ENCODE measurements around the gene CHRNA4.

Gene CHRNA4

GRCh38 chr20:63404129-63405085 lies 43.3 kb upstream of the CHRNA4 start:
- peaks cover 5 to 44% (median 27%) of the 10 kb centered on the region in 5 donors for H3K27me3 ChIP-seq (ENCODE audit: control insufficient read depth in 5 of 5, insufficient read depth in 4 of 5, low read length in 5 of 5)
- H3K9me3 ChIP-seq (ENCODE audit: control insufficient read depth in 5 of 5, low read length in 5 of 5) = no peaks in the 10 kb centered on the region
- no peak overlapping the region for H3K9ac ChIP-seq (ENCODE audit: low read length in 5 of 5)
- H3K36me3 ChIP-seq (ENCODE audit: control insufficient read depth in 5 of 5, insufficient read depth in 5 of 5, low read length in 5 of 5) = no peaks in the 10 kb centered on the region
- no peak overlapping the region for H3K4me3 ChIP-seq (ENCODE audit: low read depth in 1 of 5, low read length in 5 of 5)
- H3K4me1 ChIP-seq (ENCODE audit: control insufficient read depth in 5 of 5, insufficient read depth in 5 of 5, low read length in 5 of 5) = no peaks in the 10 kb centered on the region
- no peak overlapping the region for H3K27ac ChIP-seq (ENCODE audit: low read depth, low read length)

- Histone ChIP-seq H3K4me3 (ENCODE audit: low read depth in 1 of 5, low read length in 5 of 5) (no peak overlapping the region), H3K9ac (ENCODE audit: low read length in 5 of 5) (no peak overlapping the region), H3K36me3 (ENCODE audit: control insufficient read depth in 5 of 5, insufficient read depth in 5 of 5, low read length in 5 of 5) (no peaks in the 10 kb centered on the region), H3K27ac (ENCODE audit: low read depth, low read length) (no peak overlapping the region), H3K27me3 (ENCODE audit: control insufficient read depth in 5 of 5, insufficient read depth in 4 of 5, low read length in 5 of 5) (peaks cover 5 to 49% (median 26%) of the 10 kb centered on the region in 5 donors), H3K9me3 (ENCODE audit: control insufficient read depth in 5 of 5, low read length in 5 of 5) (no peaks in the 10 kb centered on the region), H3K4me1 (ENCODE audit: control insufficient read depth in 5 of 5, insufficient read depth in 5 of 5, low read length in 5 of 5) (no peaks in the 10 kb centered on the region)
These were observed 42.4 kb upstream of the CHRNA4 start for GRCh38 chr20:63403403-63404105.

GRCh38 chr20:63402860-63403220 lies 41.7 kb upstream of the CHRNA4 start:
- Histone ChIP-seq H3K4me1 (ENCODE audit: control insufficient read depth in 5 of 5, insufficient read depth in 5 of 5, low read length in 5 of 5) (no peaks in the 10 kb centered on the region), H3K27me3 (ENCODE audit: control insufficient read depth in 5 of 5, insufficient read depth in 4 of 5, low read length in 5 of 5) (peaks cover 2 to 53% (median 26%) of the 10 kb centered on the region in 5 donors), H3K9ac (ENCODE audit: low read length in 5 of 5) (no peak overlapping the region), H3K9me3 (ENCODE audit: control insufficient read depth in 5 of 5, low read length in 5 of 5) (no peaks in the 10 kb centered on the region), H3K36me3 (ENCODE audit: control insufficient read depth in 5 of 5, insufficient read depth in 5 of 5, low read length in 5 of 5) (no peaks in the 10 kb centered on the region), H3K27ac (ENCODE audit: low read depth, low read length) (no peak overlapping the region), H3K4me3 (ENCODE audit: low read depth in 1 of 5, low read length in 5 of 5) (no peak overlapping the region)

- H3K27me3 ChIP-seq (ENCODE audit: control insufficient read depth in 5 of 5, insufficient read depth in 4 of 5, low read length in 5 of 5) = peaks cover 0 to 53% (median 26%) of the 10 kb centered on the region in 5 donors
- no peaks in the 10 kb centered on the region for H3K4me1 ChIP-seq (ENCODE audit: control insufficient read depth in 5 of 5, insufficient read depth in 5 of 5, low read length in 5 of 5)
These were observed 41.2 kb upstream of the CHRNA4 start for GRCh38 chr20:63402181-63402859.

GRCh38 chr20:63401384-63402110 lies 40.4 kb upstream of the CHRNA4 start:
- Histone ChIP-seq H3K9me3 (ENCODE audit: control insufficient read depth in 5 of 5, low read length in 5 of 5) (no peaks in the 10 kb centered on the region), H3K27ac (ENCODE audit: low read depth, low read length) (no peak overlapping the region), H3K36me3 (ENCODE audit: control insufficient read depth in 5 of 5, insufficient read depth in 5 of 5, low read length in 5 of 5) (no peaks in the 10 kb centered on the region), H3K9ac (ENCODE audit: low read length in 5 of 5) (no peak overlapping the region), H3K27me3 (ENCODE audit: control insufficient read depth in 5 of 5, insufficient read depth in 4 of 5, low read length in 5 of 5) (peaks cover 0 to 53% (median 26%) of the 10 kb centered on the region in 5 donors), H3K4me3 (ENCODE audit: low read depth in 1 of 5, low read length in 5 of 5) (no peak overlapping the region), H3K4me1 (ENCODE audit: control insufficient read depth in 5 of 5, insufficient read depth in 5 of 5, low read length in 5 of 5) (no peaks in the 10 kb centered on the region)

More at GRCh38 chr20:63402181-63402859, 41.2 kb upstream of the CHRNA4 start:
- Histone ChIP-seq H3K9ac (ENCODE audit: low read length in 5 of 5) (no peak overlapping the region), H3K36me3 (ENCODE audit: control insufficient read depth in 5 of 5, insufficient read depth in 5 of 5, low read length in 5 of 5) (no peaks in the 10 kb centered on the region), H3K27ac (ENCODE audit: low read depth, low read length) (no peak overlapping the region), H3K4me3 (ENCODE audit: low read depth in 1 of 5, low read length in 5 of 5) (no peak overlapping the region), H3K9me3 (ENCODE audit: control insufficient read depth in 5 of 5, low read length in 5 of 5) (no peaks in the 10 kb centered on the region)

GRCh38 chr20:63400486-63401210 lies 39.5 kb upstream of the CHRNA4 start:
- Histone ChIP-seq H3K27ac (ENCODE audit: low read depth, low read length) (no peak overlapping the region), H3K4me1 (ENCODE audit: control insufficient read depth in 5 of 5, insufficient read depth in 5 of 5, low read length in 5 of 5) (no peaks in the 10 kb centered on the region), H3K36me3 (ENCODE audit: control insufficient read depth in 5 of 5, insufficient read depth in 5 of 5, low read length in 5 of 5) (no peaks in the 10 kb centered on the region), H3K27me3 (ENCODE audit: control insufficient read depth in 5 of 5, insufficient read depth in 4 of 5, low read length in 5 of 5) (peaks cover 0 to 58% (median 28%) of the 10 kb centered on the region in 5 donors), H3K9ac (ENCODE audit: low read length in 5 of 5) (no peak overlapping the region), H3K9me3 (ENCODE audit: control insufficient read depth in 5 of 5, low read length in 5 of 5) (no peaks in the 10 kb centered on the region), H3K4me3 (ENCODE audit: low read depth in 1 of 5, low read length in 5 of 5) (no peak overlapping the region)

- H3K36me3 ChIP-seq (ENCODE audit: control insufficient read depth in 5 of 5, insufficient read depth in 5 of 5, low read length in 5 of 5) = no peaks in the 10 kb centered on the region
- no peaks in the 10 kb centered on the region for H3K4me1 ChIP-seq (ENCODE audit: control insufficient read depth in 5 of 5, insufficient read depth in 5 of 5, low read length in 5 of 5)
- no peak overlapping the region for H3K27ac ChIP-seq (ENCODE audit: low read depth, low read length)
- H3K4me3 ChIP-seq (ENCODE audit: low read depth in 1 of 5, low read length in 5 of 5) = no peak overlapping the region
- H3K9ac ChIP-seq (ENCODE audit: low read length in 5 of 5) = no peak overlapping the region
- H3K27me3 ChIP-seq (ENCODE audit: control insufficient read depth in 5 of 5, insufficient read depth in 4 of 5, low read length in 5 of 5) = peaks cover 5 to 61% (median 28%) of the 10 kb centered on the region in 5 donors
- H3K9me3 ChIP-seq (ENCODE audit: control insufficient read depth in 5 of 5, low read length in 5 of 5) = no peaks in the 10 kb centered on the region
These were observed 38.6 kb upstream of the CHRNA4 start for GRCh38 chr20:63399596-63400375.

GRCh38 chr20:63398744-63399514 lies 37.8 kb upstream of the CHRNA4 start:
- no peak overlapping the region for H3K9ac ChIP-seq (ENCODE audit: low read length in 5 of 5)
- no peak overlapping the region for H3K27ac ChIP-seq (ENCODE audit: low read depth, low read length)
- H3K9me3 ChIP-seq (ENCODE audit: control insufficient read depth in 5 of 5, low read length in 5 of 5) = no peaks in the 10 kb centered on the region
- no peaks in the 10 kb centered on the region for H3K36me3 ChIP-seq (ENCODE audit: control insufficient read depth in 5 of 5, insufficient read depth in 5 of 5, low read length in 5 of 5)
- H3K27me3 ChIP-seq (ENCODE audit: control insufficient read depth in 5 of 5, insufficient read depth in 4 of 5, low read length in 5 of 5) = peaks cover 11 to 60% (median 36%) of the 10 kb centered on the region in 5 donors
- no peaks in the 10 kb centered on the region for H3K4me1 ChIP-seq (ENCODE audit: control insufficient read depth in 5 of 5, insufficient read depth in 5 of 5, low read length in 5 of 5)
- H3K4me3 ChIP-seq (ENCODE audit: low read depth in 1 of 5, low read length in 5 of 5) = no peak overlapping the region

All from subcutaneous abdominal adipose tissue (tissue), 5 donors.